ENCODE results near the gene ERN2.

Gene ERN2

GRCh38 chr16:23676924-23677480 lies 36.0 kb downstream of the ERN2 start:
- POLR2A ChIA-PET = interaction anchor here (1.0 kb wide), 1 partner anchor 120 kb away, joined by 3 read pairs; the partner anchor contains the start of genes EARS2 and UBFD1

GRCh38 chr16:23673971-23674614 lies 38.9 kb downstream of the ERN2 start:
- ChIA-PET CTCF (interaction anchor here (0.7 kb wide), 1 partner anchor 10 kb away, joined by 4 read pairs; no protein-coding TSS in a partner anchor), POLR2A (no interaction called here)
- TF ChIP-seq CTCF (IDR thresholded peaks at IDR 0.05; ENCODE audit: insufficient read depth, low read length, missing control alignments) = no peak
- H3K4me3 ChIP-seq (ENCODE audit: low read depth, low read length) = no peak overlapping the region
- DNase-seq (ENCODE audit: low read depth, low spot score) = no peak

More at GRCh38 chr16:23676924-23677480, 36.0 kb downstream of the ERN2 start:
- CTCF ChIA-PET = interaction anchor here (0.8 to 3.2 kb wide), 7 partner anchors 7 to 127 kb away, joined by 3 to 17 read pairs (median 5); no protein-coding TSS in a partner anchor
- no peak for DNase-seq (ENCODE audit: low read depth, low spot score)
- no peak overlapping the region for H3K4me3 ChIP-seq (ENCODE audit: low read depth, low read length)
- TF ChIP-seq CTCF (IDR thresholded peaks at IDR 0.05; ENCODE audit: insufficient read depth, low read length, missing control alignments) = no peak

GRCh38 chr16:23670137-23670776 lies 42.8 kb downstream of the ERN2 start:
- CTCF ChIA-PET = interaction anchor here (0.7 to 2.6 kb wide), 3 partner anchors 9 to 224 kb away, joined by 3 to 17 read pairs (median 3); partner anchors contain the start of gene PLK1
- peak; percentile 67 for DNase-seq (ENCODE audit: low read depth, low spot score)
- POLR2A ChIA-PET = interaction anchor here (0.5 to 1.0 kb wide), 2 partner anchors 9 to 1192 kb away, joined by 3 to 4 read pairs; no protein-coding TSS in a partner anchor
- no peak overlapping the region for H3K4me3 ChIP-seq (ENCODE audit: low read depth, low read length)
- no peak for TF ChIP-seq CTCF (IDR thresholded peaks at IDR 0.05; ENCODE audit: insufficient read depth, low read length, missing control alignments)

- no peak for DNase-seq (ENCODE audit: low read depth, low spot score)
- ChIA-PET POLR2A (no interaction called here), CTCF (interaction anchor here (2.6 kb wide), 1 partner anchor 10 kb away, joined by 17 read pairs; the partner anchor contains the start of gene PLK1)
- no peak overlapping the region for H3K4me3 ChIP-seq (ENCODE audit: low read depth, low read length)
- no peak for TF ChIP-seq CTCF (IDR thresholded peaks at IDR 0.05; ENCODE audit: insufficient read depth, low read length, missing control alignments)
These were observed 44.1 kb downstream of the ERN2 start for GRCh38 chr16:23668873-23669272.

- POLR2A ChIA-PET = no interaction called here
- no peak overlapping the region for H3K4me3 ChIP-seq (ENCODE audit: low read depth, low read length)
- CTCF ChIA-PET = interaction anchor here (1.0 kb wide), 1 partner anchor 10 kb away, joined by 4 read pairs; no protein-coding TSS in a partner anchor
- no peak for TF ChIP-seq CTCF (IDR thresholded peaks at IDR 0.05; ENCODE audit: insufficient read depth, low read length, missing control alignments)
- DNase-seq (ENCODE audit: low read depth, low spot score) = no peak
These were observed 44.8 kb downstream of the ERN2 start for GRCh38 chr16:23668225-23668624.

GRCh38 chr16:23667355-23667659 lies 45.7 kb downstream of the ERN2 start:
- TF ChIP-seq CTCF (IDR thresholded peaks at IDR 0.05; ENCODE audit: insufficient read depth, low read length, missing control alignments) = no peak
- no peak for DNase-seq (ENCODE audit: low read depth, low spot score)
- no peak overlapping the region for H3K4me3 ChIP-seq (ENCODE audit: low read depth, low read length)
- CTCF ChIA-PET = interaction anchor here (1.2 kb wide), 1 partner anchor 25 kb away, joined by 3 read pairs; no protein-coding TSS in a partner anchor
- POLR2A ChIA-PET = no interaction called here
